GM19467 (cell line): Measurements from ENCODE around the gene TOR1A.
A peak's percentile ranks its signal among the peaks of the same experiment; 100 is the strongest.

Experiments used
- ATAC-seq: cut with Tn5 transposase; IDR thresholded peaks from one replicate; pipeline ENCODE4 v1.9.1; 2021; ENCODE audit warnings: mild to moderate bottlenecking, moderate library complexity; ENCODE audit not compliant: unreplicated experiment

TOR1A gene

GRCh38 chr9:129853614-129854013 is 29.7 kb upstream of the TOR1A start:
- ATAC-seq, result no peak

- no peak for ATAC-seq
Measured at GRCh38 chr9:129852579-129852978, 28.6 kb upstream of the TOR1A start.

GRCh38 chr9:129851821-129852220 is 27.9 kb upstream of the TOR1A start:
- ATAC-seq, result no peak

- no peak for ATAC-seq
Measured at GRCh38 chr9:129850821-129851550, 27.1 kb upstream of the TOR1A start.

- no peak for ATAC-seq
Measured at GRCh38 chr9:129849901-129850300, 26.0 kb upstream of the TOR1A start.

- no peak for ATAC-seq
Measured at GRCh38 chr9:129848712-129849441, 24.9 kb upstream of the TOR1A start.

- ATAC-seq, result no peak
Measured at GRCh38 chr9:129845373-129845772, 21.4 kb upstream of the TOR1A start.

GRCh38 chr9:129841071-129841470 is 17.1 kb upstream of the TOR1A start:
- ATAC-seq, result no peak

GRCh38 chr9:129840034-129840433 is 16.1 kb upstream of the TOR1A start:
- no peak for ATAC-seq

- ATAC-seq, result no peak
Measured at GRCh38 chr9:129839324-129840023, 15.5 kb upstream of the TOR1A start.

GRCh38 chr9:129838707-129839259 is 14.8 kb upstream of the TOR1A start:
- no peak for ATAC-seq

GRCh38 chr9:129836311-129837007 is 12.5 kb upstream of the TOR1A start:
- ATAC-seq, result no peak

- ATAC-seq, result no peak
Measured at GRCh38 chr9:129835860-129836223, 11.9 kb upstream of the TOR1A start.

GRCh38 chr9:129835128-129835859 is 11.4 kb upstream of the TOR1A start, which contains the start of the genes C9orf78 and USP20:
Gene C9orf78 (minus strand): TSS chr9:129835275. CDS start chr9:129835221, 54 bp downstream.
Gene USP20 (plus strand): TSS chr9:129835458. CDS start chr9:129852556, 17,098 bp downstream.
- peak; percentile 91 for ATAC-seq

- ATAC-seq, result peak; percentile 5
Measured at GRCh38 chr9:129834489-129835127, 10.7 kb upstream of the TOR1A start.

GRCh38 chr9:129832982-129833381 is 9.0 kb upstream of the TOR1A start:
- ATAC-seq, result no peak

GRCh38 chr9:129828969-129829368 is 5.0 kb upstream of the TOR1A start:
- ATAC-seq, result no peak

GRCh38 chr9:129828051-129828450 is 4.1 kb upstream of the TOR1A start:
- ATAC-seq, result no peak

GRCh38 chr9:129826759-129827158 is 2.8 kb upstream of the TOR1A start:
- no peak for ATAC-seq

GRCh38 chr9:129826344-129826743 is 2.4 kb upstream of the TOR1A start:
- ATAC-seq, result no peak
